Choroid plexus epithelial cell (primary cell): Measurements from ENCODE around the gene FJX1.
A peak's percentile ranks its signal among the peaks of the same experiment; 100 is the strongest.
"Not testable (repeated sequence)": the region's sequence is repeated elsewhere in the genome, so short reads cannot be mapped to it uniquely, and the experiment has no call there.

Experiments
- DNase-seq: peaks from one replicate; pipeline ENCODE4 v3.0.0-alpha.2; 2010; ENCODE audit warnings: low read depth
- H3K4me3 ChIP-seq: 2 replicates; pipeline ENCODE4 v1.5.1; 2011; ENCODE audit warnings: low read depth, mild to moderate bottlenecking, control low read depth, low read length, moderate library complexity
- TF ChIP-seq, protein P1 (sequence below): conservative IDR thresholded peaks from 2 replicates; pipeline ENCODE4 v1.5.1; 2011; ENCODE audit warnings: low read depth, mild to moderate bottlenecking, control low read depth, inconsistent platforms, low read length, moderate library complexity

FJX1 gene

DNA sequence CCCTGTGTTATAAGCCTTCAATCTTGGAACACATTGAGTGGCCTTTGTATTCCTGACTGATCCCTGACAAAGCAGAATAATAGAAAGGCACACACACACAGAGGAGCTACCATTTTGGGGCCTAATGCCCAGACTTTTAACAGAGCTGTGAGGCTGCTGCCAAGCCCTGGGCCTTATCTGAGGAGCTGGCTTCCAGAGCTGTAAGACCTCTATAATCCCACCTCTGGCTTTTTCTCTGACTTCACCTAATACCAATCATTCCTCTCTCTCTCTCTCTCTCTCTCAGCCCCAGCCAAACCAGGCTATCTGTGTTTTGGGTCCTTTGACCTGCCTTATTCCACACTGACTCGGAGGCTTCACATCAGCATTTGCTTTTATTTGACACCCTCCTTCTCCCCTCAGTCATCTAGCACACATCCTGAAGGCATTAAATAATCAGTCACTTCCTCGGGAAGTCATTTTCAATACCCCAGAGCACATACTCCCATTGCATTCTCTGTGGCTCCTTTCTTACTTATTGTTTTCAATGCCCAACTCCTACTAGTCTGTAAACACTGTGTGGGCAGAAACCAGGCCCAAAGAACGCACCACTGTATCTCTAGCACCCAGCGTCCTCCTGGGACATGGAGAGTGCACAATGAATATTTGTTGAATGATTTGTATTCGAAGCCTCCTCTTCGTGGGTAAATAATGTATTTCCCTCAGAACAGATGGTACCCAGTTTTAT is 23.1 kb downstream of the FJX1 start:
- no peak overlapping the region for H3K4me3 ChIP-seq
- DNase-seq = no peak
- TF ChIP-seq, protein P1, sequence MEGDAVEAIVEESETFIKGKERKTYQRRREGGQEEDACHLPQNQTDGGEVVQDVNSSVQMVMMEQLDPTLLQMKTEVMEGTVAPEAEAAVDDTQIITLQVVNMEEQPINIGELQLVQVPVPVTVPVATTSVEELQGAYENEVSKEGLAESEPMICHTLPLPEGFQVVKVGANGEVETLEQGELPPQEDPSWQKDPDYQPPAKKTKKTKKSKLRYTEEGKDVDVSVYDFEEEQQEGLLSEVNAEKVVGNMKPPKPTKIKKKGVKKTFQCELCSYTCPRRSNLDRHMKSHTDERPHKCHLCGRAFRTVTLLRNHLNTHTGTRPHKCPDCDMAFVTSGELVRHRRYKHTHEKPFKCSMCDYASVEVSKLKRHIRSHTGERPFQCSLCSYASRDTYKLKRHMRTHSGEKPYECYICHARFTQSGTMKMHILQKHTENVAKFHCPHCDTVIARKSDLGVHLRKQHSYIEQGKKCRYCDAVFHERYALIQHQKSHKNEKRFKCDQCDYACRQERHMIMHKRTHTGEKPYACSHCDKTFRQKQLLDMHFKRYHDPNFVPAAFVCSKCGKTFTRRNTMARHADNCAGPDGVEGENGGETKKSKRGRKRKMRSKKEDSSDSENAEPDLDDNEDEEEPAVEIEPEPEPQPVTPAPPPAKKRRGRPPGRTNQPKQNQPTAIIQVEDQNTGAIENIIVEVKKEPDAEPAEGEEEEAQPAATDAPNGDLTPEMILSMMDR = no peak

DNA sequence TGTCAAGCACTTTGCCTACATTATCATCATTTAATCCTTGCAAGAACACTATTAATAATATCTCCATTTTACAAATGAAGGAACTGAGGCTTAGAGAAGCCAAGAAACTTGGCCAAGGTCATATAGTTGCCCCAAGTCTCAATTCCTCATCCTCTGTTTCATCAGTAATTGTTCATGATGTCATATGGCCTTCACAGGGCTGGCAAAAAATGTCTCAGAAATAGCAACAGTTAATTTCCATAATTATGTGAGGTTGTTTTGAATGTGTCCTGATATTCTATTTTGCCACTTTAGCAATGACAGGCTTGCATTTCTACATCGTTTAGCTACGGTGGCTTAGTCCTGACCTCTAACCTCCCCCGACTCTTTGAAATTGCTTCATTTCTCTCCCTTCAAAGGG is 23.7 kb downstream of the FJX1 start:
- no peak for DNase-seq
- TF ChIP-seq, protein P1 = no peak
- no peak overlapping the region for H3K4me3 ChIP-seq

DNA sequence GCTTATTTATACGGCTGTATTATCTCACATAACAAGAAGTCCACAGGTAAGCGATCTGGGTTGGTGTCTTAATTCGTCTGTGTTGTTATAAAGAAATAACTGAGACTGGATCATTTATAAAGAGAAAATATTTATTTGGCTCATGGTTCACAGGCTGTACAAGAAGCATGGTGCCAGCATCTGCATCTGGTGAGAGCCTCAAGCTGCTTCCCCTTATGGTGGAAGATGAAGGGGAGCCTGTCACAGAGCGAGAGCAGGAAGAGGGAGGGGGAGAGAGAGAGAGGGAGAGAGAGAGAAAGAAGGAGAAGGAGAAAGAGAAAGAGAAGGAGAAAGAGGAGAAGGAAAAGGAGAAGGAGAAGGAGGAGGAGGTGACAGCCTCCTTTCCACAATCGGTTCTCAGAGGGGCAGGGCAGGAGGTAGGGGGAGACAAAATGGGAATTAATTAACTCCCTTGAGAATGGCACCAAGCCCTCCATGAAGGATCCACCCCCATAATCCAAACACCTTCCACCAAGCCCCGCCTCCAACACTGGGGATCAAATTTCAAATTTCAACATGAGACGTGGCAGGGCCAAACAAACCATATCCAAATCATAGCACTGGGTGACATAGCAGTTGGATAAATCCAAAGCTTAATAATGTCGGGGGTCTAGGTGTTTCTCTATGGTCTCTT is 29.3 kb downstream of the FJX1 start:
- DNase-seq = no peak
- H3K4me3 ChIP-seq = no peak overlapping the region
- TF ChIP-seq, protein P1 = no peak

- TF ChIP-seq, protein P1 = no peak
- DNase-seq = peak; percentile 57
Measured at GRCh38 chr11:35650006-35650405, 31.7 kb downstream of the FJX1 start.

GRCh38 chr11:35650467-35650866 is 32.2 kb downstream of the FJX1 start:
- TF ChIP-seq, protein P1 = no peak
- no peak for DNase-seq
- no peak overlapping the region for H3K4me3 ChIP-seq

More at GRCh38 chr11:35650006-35650405, 31.7 kb downstream of the FJX1 start:
- H3K4me3 ChIP-seq = no peak overlapping the region

DNA sequence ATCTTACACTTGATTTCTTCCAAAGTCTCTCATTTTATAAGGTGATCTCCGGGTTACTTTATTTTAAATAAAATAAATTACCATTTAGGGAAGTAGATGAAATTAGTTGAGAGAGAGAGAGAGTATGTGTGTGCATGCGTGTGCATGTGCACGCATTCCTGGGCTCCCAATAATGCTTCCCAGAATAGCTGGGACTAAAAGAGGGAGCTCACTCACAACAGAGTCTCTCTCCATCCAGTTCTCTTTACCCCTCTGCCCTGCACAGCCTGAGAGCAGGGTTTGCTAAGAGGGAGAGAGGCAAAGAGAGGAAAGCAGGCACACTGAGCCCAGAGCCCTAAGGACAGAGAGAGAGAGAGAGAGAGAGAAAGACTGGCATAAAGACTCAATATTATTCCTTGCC is 33.0 kb downstream of the FJX1 start:
- TF ChIP-seq, protein P1 = no peak
- H3K4me3 ChIP-seq = no peak overlapping the region
- no peak for DNase-seq

DNA sequence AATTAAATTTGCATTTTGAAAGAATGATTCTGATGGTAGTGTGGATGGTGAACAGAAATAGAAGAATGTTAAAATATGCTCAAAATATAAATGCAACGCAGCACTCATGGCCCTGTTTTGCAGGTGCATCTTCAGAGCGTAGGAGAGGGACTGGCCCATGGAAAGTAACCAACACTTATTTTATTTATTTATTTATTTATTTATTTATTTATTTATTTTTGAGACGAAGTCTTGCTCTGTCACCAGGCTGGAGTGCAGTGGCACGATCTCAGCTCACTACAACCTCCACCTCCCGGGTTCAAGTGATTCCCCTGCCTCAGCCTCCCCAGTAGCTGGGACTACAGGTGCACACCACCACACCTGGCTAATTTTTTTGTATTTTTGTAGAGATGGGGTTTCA is 34.5 kb downstream of the FJX1 start:
- not testable (repeated sequence) for H3K4me3 ChIP-seq, DNase-seq
